Loucy (cell line): Measurements from ENCODE around the gene DIPK1A.

ENCODE experiments used
- H2AFZ ChIP-seq: fragments of 200-600 bp; sonication (generic); 2 replicates; pipeline ENCODE4 v1.6.0; 2016; ENCODE audit warnings: antibody characterized with exemption, mild to moderate bottlenecking, low read length, moderate library complexity
- H3F3A ChIP-seq: fragments of 200-600 bp; 2 replicates; pipeline ENCODE4 v1.6.0; 2016; ENCODE audit warnings: antibody characterized with exemption, low read depth, mild to moderate bottlenecking
- H3K27me3 ChIP-seq: fragments of 200-600 bp; sonication (generic); 2 replicates; pipeline ENCODE4 v1.6.1; 2014; ENCODE audit warnings: low read length, mild to moderate bottlenecking; ENCODE audit not compliant: insufficient read depth, poor library complexity, severe bottlenecking
- H3K36me3 ChIP-seq: fragments of 200-600 bp; sonication (generic); 2 replicates; pipeline ENCODE4 v1.6.1; 2016; ENCODE audit warnings: low read length; ENCODE audit not compliant: insufficient read depth
- H3K4me1 ChIP-seq: fragments of 200-600 bp; sonication (generic); 2 replicates; pipeline ENCODE4 v1.5.1; 2014; ENCODE audit warnings: low read length, mild to moderate bottlenecking; ENCODE audit not compliant: insufficient read depth, poor library complexity, severe bottlenecking
- H3K4me2 ChIP-seq: fragments of 200-600 bp; sonication (generic); 2 replicates; pipeline ENCODE4 v1.6.0; 2014; ENCODE audit warnings: antibody characterized with exemption, low read length, low read depth, mild to moderate bottlenecking; ENCODE audit not compliant: poor library complexity, severe bottlenecking
- H3K4me3 ChIP-seq: fragments of 200-600 bp; sonication (generic); 2 replicates; pipeline ENCODE4 v1.5.1; 2014; ENCODE audit warnings: low read length, mild to moderate bottlenecking, mixed read lengths; ENCODE audit not compliant: poor library complexity, severe bottlenecking
- H3K79me2 ChIP-seq: fragments of 200-600 bp; sonication (generic); 2 replicates; pipeline ENCODE4 v1.6.1; 2014; ENCODE audit warnings: low read length; ENCODE audit not compliant: insufficient read depth
- H3K9ac ChIP-seq: fragments of 200-600 bp; sonication (generic); 2 replicates; pipeline ENCODE4 v1.6.0; 2014; ENCODE audit warnings: mild to moderate bottlenecking, low read depth, low read length, moderate library complexity; ENCODE audit not compliant: poor library complexity, severe bottlenecking
- H3K9me2 ChIP-seq: fragments of 200-600 bp; sonication (generic); replicated peaks from 2 replicates; pipeline ENCODE4 v1.6.1; 2016; ENCODE audit warnings: low read depth, low read length, mixed read lengths
- H3K9me3 ChIP-seq: fragments of 200-600 bp; sonication (generic); 2 replicates; pipeline ENCODE4 v1.6.1; 2014; ENCODE audit warnings: mild to moderate bottlenecking, antibody characterized with exemption, low read length, low read depth; ENCODE audit not compliant: insufficient read depth
- H4K20me1 ChIP-seq: fragments of 200-600 bp; sonication (generic); 2 replicates; pipeline ENCODE4 v1.6.0; 2014; ENCODE audit warnings: antibody characterized with exemption, low read length, mild to moderate bottlenecking; ENCODE audit not compliant: insufficient read depth, poor library complexity, severe bottlenecking
- EZH2phosphoT487 ChIP-seq: fragments of 200-600 bp; IDR thresholded peaks from 2 replicates; pipeline ENCODE4 v1.6.1; 2018; ENCODE audit warnings: antibody characterized with exemption, mild to moderate bottlenecking, moderate library complexity, borderline replicate concordance
- TF ChIP-seq, protein P1 (sequence below): fragments of 200-600 bp; sonication (generic); conservative IDR thresholded peaks from 2 replicates; pipeline ENCODE4 v1.5.1; 2014; ENCODE audit warnings: mild to moderate bottlenecking, antibody characterized with exemption, low read length

Gene DIPK1A

DNA sequence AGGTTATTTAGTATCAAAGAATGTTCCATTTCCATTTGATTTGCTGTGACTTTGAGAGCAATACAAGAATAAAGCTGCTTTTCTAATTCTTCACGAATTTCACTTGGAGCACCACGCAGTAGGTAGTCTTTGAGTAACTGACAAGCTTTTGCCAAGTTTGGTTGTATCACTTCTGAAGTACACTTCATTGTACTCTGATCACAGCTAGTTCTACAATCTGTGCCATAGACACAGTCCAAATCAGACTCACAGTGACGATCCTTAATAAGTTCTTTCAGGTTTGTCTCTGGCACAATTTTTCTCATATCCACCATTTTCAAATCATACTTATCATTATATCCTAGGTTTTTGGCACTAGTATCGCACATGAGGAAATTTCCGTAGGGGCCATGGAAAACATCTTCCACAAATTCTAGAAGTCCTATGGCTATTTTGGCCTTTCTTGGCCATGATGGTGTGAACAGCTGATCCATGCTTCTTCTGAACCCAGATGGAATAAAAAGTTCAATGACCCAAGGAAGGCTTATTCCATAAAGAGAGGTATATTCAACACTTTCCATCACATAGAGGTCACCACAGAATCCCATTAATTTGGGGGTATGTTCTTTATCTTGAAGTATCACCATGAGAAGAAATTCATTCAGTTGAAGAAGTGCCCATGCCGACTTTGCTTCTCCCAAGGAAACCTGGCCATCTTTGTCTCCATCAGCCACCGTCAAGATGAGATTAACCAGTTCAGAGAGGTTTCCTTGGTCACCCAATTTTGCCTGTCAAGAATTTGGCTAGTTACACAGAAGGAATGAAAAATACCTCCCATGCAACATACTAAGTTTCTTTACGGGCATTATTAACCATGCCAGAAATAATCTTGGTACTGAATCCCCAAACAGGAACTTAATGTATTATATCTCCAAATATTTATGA lies 117.6 kb downstream of the DIPK1A start:
- Histone ChIP-seq H3K27me3 (no peaks in the 10 kb centered on the region), H3K4me3 (no peak overlapping the region), H4K20me1 (peaks cover 48% of the 10 kb centered on the region), H3K9me2 (no peaks in the 10 kb centered on the region), H3F3A (peaks cover 20% of the 10 kb centered on the region; the same call in 1 of the 2 replicates), H3K79me2 (peaks cover 30% of the 10 kb centered on the region), H3K36me3 (peaks cover 60% of the 10 kb centered on the region), H3K4me2 (no peak overlapping the region), H3K9ac (no peak overlapping the region), H2AFZ (no peak overlapping the region), H3K9me3 (no peaks in the 10 kb centered on the region), H3K4me1 (peaks cover 18% of the 10 kb centered on the region)
- TF ChIP-seq, protein P1, sequence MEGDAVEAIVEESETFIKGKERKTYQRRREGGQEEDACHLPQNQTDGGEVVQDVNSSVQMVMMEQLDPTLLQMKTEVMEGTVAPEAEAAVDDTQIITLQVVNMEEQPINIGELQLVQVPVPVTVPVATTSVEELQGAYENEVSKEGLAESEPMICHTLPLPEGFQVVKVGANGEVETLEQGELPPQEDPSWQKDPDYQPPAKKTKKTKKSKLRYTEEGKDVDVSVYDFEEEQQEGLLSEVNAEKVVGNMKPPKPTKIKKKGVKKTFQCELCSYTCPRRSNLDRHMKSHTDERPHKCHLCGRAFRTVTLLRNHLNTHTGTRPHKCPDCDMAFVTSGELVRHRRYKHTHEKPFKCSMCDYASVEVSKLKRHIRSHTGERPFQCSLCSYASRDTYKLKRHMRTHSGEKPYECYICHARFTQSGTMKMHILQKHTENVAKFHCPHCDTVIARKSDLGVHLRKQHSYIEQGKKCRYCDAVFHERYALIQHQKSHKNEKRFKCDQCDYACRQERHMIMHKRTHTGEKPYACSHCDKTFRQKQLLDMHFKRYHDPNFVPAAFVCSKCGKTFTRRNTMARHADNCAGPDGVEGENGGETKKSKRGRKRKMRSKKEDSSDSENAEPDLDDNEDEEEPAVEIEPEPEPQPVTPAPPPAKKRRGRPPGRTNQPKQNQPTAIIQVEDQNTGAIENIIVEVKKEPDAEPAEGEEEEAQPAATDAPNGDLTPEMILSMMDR = no peak
- TF ChIP-seq EZH2phosphoT487 = no peak

DNA sequence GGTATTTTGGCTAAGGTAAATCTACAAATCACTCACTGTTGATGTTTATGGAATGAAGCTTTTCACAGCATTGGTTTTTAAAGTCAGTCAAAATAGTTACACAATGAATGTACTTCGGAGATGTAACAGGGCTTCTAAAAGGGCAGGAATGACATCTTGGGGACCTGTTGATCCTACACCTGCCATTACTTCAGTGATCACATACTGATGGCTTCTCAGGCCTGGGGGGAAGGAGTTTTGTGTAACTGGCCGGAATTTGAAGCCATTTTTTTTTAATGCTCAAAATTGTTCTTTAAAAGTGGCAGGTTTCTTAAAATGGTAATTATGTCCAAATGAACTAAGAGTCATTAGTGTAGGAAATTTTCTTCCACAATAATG lies 118.2 kb downstream of the DIPK1A start:
- peaks cover 55% of the 10 kb centered on the region for H4K20me1 ChIP-seq
- H3K9ac ChIP-seq = no peak overlapping the region
- no peaks in the 10 kb centered on the region for H3K9me2 ChIP-seq
- H3K9me3 ChIP-seq = no peaks in the 10 kb centered on the region
- no peak for TF ChIP-seq EZH2phosphoT487
- TF ChIP-seq, protein P1 = no peak
- H3F3A ChIP-seq = peaks cover 20% of the 10 kb centered on the region; the same call in 1 of the 2 replicates
- peaks cover 36% of the 10 kb centered on the region for H3K79me2 ChIP-seq
- H3K4me1 ChIP-seq = peaks cover 25% of the 10 kb centered on the region
- no peak overlapping the region for H3K4me3 ChIP-seq
- H3K27me3 ChIP-seq = no peaks in the 10 kb centered on the region
- no peak overlapping the region for H3K4me2 ChIP-seq
- H2AFZ ChIP-seq = no peak overlapping the region
- H3K36me3 ChIP-seq = peaks cover 66% of the 10 kb centered on the region

DNA sequence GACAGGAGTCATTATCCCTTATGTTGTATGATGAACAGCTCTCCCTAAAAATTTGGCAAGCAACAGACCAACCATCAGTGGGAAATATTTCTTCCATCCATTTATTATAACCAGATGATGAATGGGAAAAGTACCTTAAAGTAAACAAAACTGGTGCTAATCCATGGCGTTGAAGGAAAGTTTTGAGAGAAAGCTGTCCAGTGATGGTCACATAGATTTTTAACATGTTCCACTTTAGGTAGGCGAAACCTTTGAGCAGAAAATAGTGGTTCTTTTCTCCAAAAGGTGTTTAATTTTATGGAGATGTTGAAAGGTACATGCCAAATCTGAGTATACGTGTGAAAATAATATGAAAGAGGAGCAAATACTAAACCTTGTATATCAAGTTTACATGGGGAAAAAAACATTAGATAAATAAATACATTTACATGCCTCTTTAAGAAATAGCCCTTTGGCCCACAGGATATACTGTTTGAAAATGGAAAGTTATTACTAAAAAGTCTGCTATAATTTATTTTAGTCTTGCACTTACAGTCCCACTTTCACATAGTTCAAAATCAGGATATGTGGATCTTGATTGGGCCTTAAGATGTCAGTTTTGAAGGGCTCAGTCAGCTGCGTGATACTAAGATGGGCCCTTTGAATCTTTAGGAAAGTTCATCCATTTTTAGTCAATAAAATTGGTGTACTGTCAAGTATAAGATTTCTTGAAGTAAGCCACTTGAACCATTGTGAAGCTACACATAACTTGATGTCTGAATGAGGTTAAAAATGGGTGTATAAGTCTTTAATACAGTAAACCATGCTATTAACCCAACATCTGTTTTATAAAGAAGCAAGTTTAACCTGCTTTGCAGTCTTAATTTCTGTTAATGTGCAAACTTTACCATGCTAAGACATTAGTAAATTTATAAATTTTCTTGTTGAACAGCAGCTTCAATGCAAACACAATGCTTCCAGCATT lies 118.9 kb downstream of the DIPK1A start:
- Histone ChIP-seq H4K20me1 (peaks cover 62% of the 10 kb centered on the region), H3K27me3 (no peaks in the 10 kb centered on the region), H3K4me1 (peaks cover 29% of the 10 kb centered on the region), H2AFZ (no peak overlapping the region), H3K9me3 (no peaks in the 10 kb centered on the region), H3K9ac (no peak overlapping the region), H3K9me2 (no peaks in the 10 kb centered on the region), H3K36me3 (peaks cover 73% of the 10 kb centered on the region), H3K79me2 (peaks cover 43% of the 10 kb centered on the region), H3K4me3 (no peak overlapping the region), H3K4me2 (no peak overlapping the region), H3F3A (peaks cover 20% of the 10 kb centered on the region; the same call in 1 of the 2 replicates)
- TF ChIP-seq, protein P1 = no peak
- no peak for TF ChIP-seq EZH2phosphoT487
